Panc1 (cell line): Measurements from ENCODE around the gene KBTBD8.

ENCODE experiments used
- CTCF ChIP-seq: fragments of 450-650 bp; IDR thresholded peaks from 2 replicates; pipeline ENCODE4 v1.5.1; 2017; ENCODE audit warnings: mild to moderate bottlenecking
- TF ChIP-seq, protein P1 (sequence below), 2 experiments: IDR thresholded peaks; 2 replicates each; pipeline ENCODE4 v1.6.1; 2011 to 2012; ENCODE audit warnings: low read depth in 2 of 2, control low read depth in 1 of 2, low read length in 1 of 2, mild to moderate bottlenecking in 1 of 2, moderate library complexity in 1 of 2; ENCODE audit not compliant: insufficient read depth in 1 of 2

DNA sequence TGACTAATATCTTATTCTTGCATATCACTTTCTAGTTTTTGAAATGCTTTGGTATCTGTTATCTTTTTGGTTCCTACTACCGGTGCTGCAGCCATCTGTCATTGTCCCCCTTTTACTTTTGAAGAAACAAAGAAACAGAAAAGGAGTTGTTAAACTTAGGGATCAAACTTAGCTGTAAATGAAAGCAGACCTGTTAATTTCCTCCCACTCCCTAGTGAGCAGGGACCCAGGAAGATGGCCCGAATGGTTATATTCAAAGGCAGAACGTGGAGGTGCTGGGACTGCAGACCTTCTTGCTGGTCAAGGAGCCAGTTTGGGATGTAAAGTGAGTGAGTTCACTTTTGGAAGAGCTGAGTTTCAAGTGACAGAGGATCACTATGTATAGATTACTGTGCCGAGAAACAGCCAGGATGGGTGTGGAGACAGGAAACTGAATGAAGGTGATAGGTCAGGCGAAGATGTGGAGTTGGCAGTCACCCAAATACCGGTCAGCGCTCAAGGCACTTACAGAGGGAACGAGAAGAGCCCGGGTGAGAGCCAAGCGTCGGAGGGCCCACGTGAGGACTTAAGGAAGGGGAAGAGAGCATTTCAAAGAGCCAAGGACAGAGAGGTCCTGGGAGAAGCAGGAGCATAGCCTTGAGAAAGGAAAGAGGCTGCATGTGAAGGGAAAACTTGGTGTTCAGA lies 20.1 kb downstream of the KBTBD8 start:
- TF ChIP-seq CTCF: no peak
- TF ChIP-seq, protein P1, sequence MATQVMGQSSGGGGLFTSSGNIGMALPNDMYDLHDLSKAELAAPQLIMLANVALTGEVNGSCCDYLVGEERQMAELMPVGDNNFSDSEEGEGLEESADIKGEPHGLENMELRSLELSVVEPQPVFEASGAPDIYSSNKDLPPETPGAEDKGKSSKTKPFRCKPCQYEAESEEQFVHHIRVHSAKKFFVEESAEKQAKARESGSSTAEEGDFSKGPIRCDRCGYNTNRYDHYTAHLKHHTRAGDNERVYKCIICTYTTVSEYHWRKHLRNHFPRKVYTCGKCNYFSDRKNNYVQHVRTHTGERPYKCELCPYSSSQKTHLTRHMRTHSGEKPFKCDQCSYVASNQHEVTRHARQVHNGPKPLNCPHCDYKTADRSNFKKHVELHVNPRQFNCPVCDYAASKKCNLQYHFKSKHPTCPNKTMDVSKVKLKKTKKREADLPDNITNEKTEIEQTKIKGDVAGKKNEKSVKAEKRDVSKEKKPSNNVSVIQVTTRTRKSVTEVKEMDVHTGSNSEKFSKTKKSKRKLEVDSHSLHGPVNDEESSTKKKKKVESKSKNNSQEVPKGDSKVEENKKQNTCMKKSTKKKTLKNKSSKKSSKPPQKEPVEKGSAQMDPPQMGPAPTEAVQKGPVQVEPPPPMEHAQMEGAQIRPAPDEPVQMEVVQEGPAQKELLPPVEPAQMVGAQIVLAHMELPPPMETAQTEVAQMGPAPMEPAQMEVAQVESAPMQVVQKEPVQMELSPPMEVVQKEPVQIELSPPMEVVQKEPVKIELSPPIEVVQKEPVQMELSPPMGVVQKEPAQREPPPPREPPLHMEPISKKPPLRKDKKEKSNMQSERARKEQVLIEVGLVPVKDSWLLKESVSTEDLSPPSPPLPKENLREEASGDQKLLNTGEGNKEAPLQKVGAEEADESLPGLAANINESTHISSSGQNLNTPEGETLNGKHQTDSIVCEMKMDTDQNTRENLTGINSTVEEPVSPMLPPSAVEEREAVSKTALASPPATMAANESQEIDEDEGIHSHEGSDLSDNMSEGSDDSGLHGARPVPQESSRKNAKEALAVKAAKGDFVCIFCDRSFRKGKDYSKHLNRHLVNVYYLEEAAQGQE (IDR thresholded peaks at IDR 0.05; ENCODE audit: insufficient read depth in 1 of 2, low read depth in 2 of 2, low read length in 1 of 2): no peak
